Frontal cortex (tissue), 4 donors: ENCODE measurements around the gene HDHD2. TPM values are rescaled to one million over a fixed set of nuclear protein-coding genes. Genes with fewer than 3 reads are reported as not detected.

Experiments used
- DNase-seq, 2 donors: peaks; one replicate each; pipeline ENCODE4 v3.0.0; 2012; ENCODE audit warnings: low spot score in 2 of 2
- FAIRE-seq: peaks from 2 replicates; lab custom pipeline; 2012; peaks lifted over from hg19 to GRCh38; lab: Jason Lieb, UNC
- total RNA-seq: library from RNA; depleted of rRNA; stranded (reverse); fragments of >200 nt; gene quantifications from one replicate; pipeline ENCODE4 v1.2.3, GENCODE V29; 2014
- donor health status: control.
- donor health status: control.
- donor health status: control.

Gene HDHD2
- total RNA-seq, 1 donor from 2014 or later, result 23.6 TPM

DNA sequence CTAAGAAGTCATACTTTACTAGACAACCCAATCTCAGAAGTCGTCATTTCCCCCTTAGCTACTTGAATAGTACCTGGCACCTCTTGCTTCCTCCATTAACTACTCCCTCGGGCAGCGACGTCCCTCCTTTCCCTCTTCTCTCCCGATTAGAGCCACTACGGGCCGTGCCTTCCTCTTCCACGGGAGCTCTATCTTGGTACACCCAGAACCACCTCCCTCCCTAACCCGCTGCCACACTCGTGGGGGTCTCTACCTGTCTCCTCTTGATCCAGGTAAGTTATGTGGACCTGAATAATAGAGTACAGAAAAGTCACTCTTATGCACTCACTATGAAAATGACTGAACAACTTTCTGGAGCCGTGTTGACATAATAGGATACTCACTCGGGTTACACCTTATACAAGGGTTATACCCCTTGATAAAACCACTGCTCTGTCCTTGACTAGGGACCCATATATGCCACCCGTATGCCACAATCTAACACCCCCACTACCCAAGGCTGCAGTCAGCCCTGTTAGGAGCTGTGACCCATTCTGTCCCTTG, 595 bp upstream of the HDHD2 start:
- DNase-seq (no peak), FAIRE-seq (no peak)

DNA sequence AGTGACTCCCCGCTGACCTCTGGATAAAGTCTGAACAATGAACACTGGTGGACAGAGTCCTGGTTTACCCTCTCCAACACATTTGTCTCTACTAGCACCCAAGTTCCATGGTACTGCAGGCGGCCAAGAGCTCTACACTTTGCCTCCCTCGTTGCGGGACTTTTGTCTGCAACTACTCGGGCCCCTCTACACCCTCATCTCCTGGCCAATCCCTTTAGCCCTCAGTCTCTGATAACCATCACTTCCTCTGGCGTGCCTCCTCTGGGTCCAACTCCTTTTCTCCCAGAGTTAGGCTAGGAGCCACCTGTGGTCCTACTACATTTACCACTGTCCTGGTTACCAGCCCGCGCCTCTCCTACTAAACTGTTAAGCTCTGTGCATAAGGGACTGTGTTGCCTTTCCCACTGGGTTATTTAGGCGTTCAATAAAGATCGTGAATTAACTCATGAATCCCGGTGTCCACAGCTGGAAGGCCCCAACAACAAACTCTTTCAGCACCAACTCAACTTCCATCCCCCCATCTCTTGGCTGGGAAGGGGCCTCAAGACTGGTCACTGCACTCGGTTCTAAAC, 757 bp downstream of the HDHD2 start:
- DNase-seq, result peak in 1 of 2 donors; percentile 6
- no peak for FAIRE-seq

DNA sequence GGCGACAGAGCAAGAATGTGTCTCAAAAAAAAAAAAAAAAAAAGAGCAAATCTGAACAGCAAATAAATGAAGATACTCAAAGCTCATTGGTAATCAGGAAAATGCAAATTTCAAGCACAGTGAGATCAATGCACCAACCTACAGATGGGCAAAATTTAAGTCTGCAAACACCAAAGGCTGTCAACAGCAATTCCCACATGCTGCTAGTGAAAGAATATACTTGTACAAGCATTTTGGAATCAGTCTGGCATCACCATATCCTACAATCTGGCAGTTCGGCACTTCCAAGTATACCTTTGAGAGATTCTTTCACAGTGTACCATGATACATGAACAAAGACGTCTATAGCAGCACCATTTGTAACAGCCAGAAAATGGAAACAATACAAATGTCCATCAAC, 4.1 kb downstream of the HDHD2 start:
- FAIRE-seq, result no peak
- DNase-seq, result no peak

DNA sequence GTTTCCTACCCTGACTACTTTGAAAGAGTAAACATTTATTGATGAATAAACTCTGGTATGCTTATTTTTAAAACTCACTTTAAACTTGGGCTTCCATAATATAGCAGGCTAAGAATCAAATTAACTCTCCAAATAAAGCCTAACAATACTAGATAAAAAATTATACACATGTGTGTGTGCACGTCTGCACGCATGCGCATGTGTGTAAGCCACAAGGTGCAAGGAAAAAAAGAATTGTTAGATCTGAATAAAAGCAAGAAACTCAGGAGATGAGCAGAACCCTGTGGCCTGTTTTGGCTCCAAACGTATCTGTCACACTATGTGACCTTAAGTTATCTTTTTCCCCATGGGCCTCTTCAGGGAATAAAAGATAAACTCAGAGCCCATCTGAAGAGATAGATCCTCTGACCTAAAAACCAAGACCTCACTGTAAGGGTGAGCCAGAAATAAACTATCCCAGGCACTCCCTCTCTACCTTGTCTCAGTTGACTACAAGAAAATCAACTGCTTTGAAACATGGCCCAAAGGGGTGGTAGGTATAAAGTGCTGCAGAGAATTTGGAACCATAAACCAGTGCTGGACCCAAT, 6.3 kb downstream of the HDHD2 start:
- no peak for DNase-seq
- FAIRE-seq, result no peak

DNA sequence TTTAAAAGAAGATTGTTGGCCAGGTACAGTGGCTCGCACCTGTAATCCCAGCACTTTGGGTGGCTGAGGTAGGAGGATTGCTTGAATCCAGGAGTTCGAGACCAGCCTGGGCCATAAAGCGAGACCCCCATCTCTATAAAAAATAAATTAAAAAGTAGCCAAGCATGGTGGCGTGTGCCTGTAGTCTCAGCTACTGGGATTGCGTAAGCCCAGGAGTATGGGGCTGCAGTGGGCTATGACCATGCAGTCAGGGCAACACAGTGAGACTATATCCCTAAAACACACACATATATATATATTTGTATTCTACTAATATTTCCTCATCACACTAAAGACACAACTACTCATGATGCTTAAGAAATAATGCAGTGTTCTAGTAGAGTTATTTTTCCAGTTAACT, 7.1 kb downstream of the HDHD2 start:
- no peak for DNase-seq

DNA sequence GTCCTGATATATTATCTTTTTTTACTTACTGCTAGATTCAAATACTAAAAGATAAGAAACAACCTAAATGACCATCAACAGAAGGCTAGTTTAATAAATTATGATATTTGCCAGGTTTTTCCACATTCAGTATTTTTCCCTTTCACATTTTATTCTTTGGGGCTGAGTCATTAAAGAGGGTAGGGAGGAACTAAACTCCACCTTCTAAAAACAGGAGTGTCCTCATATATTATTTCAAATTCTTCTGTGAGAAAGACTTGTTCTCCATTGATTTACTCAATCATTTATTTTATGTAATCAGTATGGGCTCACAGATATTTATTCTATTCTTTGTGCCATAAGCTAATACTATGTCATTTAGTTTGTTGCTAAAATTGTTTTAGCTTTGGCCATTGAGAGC, 9.0 kb downstream of the HDHD2 start:
- DNase-seq, result no peak

More for the DNA sequence above, 7.1 kb downstream of the HDHD2 start:
- FAIRE-seq, result no peak

DNA sequence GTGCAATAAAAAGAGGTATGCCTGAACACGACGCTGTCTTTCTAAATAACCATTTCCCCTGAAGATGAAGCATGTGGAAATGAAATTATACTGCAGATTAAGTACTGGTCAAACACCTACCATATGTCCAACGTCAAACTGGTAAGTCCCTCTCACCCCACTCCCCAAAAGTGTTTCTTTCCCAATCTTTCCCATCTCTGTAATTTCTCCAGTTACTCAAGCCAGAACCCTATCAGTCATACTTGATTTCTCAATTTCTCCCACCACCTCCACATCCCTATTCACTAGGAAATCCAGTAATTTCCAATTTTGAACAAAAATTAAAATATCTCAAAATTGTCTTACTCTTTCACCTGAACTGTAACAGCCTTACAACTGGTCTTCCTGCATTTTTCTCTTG, 29.2 kb downstream of the HDHD2 start:
- FAIRE-seq, result no peak
- no peak for DNase-seq

More for the DNA sequence above, 9.0 kb downstream of the HDHD2 start:
- no peak for FAIRE-seq

DNA sequence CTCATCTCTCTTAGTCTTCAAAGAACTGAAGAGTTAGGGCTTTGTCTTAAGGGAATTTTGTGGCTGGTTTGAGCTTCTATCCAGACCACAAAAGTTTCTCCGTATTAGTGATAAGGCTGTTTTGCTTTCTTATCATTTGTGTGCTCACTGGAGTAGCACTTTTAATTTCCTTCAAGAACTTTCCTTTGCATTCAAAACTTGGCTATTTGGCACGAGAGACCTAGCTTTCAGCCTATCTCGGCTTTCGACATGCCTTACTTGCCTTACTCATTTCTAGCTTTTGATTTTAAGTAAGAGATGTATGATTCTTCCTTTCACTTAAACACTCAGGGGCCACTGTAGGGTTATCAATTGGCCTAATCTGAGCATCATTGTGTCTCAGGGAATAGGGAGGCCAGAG, 29.9 kb downstream of the HDHD2 start:
- FAIRE-seq, result no peak
- no peak for DNase-seq

DNA sequence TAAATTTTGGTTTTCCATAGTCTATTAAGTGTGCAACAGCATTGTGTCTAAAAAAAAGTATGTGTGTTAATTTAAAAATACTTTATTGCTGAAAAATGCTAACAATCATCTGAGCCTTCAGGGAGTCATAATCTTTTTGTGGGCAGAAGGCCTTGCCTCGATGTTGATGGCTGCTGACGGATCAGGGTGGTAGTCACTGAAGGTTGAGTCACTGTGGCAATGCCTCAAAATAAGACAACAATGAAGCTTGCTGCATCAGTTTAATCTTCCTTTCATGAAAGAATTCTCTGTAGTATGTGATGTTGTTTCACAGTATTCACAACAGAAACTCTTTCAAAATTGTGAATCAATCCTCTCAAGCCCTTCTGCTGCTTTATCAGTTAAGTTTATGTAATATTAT, 31.3 kb downstream of the HDHD2 start:
- DNase-seq (no peak), FAIRE-seq (no peak)

DNA sequence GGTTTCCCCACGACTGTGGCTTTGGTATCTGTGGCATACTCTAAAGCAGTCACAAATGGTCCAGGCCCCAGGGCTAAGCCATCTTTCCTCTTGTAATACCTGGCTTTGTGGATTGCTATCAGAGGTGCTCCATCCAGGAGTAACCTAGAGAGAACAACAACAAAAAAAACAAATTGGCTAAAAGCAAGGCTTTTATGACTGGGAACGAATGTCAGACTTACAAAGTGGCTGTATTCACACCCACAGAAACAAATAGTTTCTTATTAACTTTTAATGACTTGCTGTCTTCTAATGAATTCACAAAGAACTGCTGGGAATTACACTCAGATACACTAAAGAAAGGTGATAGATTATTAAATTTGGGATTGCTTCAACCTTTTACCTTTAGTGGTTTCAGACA, 35.1 kb downstream of the HDHD2 start:
- DNase-seq (no peak), FAIRE-seq (no peak)

DNA sequence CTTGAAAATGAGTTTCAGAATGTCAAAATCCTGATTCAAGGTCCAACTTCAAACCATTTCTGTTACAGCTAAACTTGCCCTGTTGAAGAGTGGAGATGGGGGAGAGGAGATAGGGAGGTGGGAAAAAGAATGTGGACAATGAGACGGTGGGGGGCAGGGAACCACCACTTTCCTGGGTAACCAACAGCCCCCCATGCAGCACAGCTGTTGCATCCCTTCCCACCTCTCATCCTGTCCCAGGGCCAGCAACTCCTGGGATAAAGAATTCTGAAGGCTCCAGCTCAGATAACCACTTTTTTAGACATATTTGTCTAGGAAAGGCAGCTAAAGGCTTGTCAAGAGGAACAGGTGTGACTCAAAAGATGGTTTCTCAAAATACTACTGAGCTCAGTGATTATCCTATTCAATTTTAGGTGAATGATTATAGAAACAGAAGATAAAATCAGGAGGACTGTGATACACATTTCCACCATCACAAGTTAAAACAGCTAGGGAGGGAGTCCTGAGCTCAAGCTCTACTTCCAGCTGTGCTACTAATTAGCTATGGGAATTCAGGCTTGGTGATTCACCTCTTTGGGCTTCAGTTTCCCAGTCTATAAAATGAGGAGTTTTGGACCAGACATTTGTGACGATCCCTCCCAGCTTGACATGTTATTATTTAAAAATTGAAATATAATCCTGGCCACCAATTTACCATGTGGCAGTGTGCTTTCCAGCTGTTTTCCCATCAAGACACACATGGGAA, 36.3 kb downstream of the HDHD2 start:
- DNase-seq (no peak), FAIRE-seq (no peak)

DNA sequence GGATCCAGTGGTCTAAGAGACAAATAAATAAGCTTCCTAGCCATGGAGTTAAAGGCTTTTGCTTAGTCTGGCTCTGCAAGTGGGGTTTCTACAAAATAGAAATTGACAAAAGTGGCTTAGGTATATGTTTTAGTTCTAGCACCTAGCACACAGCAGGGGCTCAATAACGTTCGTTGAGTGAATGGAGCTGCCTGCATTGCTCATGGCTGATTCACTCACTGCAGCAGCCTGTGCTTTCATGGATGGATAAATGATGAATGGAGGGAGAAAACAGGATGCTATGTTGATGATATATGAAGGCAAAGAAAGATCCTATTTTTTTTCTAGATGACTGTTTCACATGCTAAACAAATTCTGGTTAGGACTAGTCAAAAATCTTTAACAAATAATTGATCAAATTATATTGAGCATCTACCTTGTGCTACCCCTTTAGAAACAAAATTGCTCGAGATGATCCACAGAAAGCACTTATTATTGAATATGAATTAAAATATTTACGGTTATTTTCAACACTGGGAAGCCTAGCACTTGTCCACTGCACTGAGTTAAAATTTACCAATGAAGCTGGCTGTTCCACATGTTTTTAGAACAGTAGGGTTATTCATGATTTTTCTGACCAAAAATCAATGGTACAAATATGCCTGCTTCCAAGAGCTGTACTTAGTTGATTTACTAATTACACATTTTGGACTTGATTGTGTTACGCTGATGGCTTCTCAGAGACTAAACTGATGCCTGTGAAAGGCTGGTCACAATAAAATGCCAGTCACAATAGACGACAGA, 39.6 kb downstream of the HDHD2 start:
- FAIRE-seq, result no peak
- no peak for DNase-seq

DNA sequence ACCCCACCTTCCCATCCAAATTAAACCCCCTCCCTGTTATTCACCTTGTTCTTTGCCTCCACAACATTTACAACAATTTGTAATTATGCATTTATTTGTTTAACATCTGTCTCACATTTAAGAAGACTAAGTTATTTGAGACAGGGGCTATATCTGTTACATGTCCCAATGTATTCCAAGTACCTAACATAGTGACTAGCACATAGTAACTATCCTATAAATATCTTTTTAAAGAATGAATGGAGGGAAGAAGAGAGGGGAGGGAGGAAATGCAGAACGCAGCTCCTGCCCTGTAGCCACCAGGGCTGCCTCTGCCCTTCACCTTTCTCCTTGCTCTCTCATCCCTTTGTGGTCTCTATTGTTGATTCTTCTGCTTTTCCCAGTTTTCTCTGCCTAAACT, 40.6 kb downstream of the HDHD2 start:
- DNase-seq (no peak), FAIRE-seq (no peak)

DNA sequence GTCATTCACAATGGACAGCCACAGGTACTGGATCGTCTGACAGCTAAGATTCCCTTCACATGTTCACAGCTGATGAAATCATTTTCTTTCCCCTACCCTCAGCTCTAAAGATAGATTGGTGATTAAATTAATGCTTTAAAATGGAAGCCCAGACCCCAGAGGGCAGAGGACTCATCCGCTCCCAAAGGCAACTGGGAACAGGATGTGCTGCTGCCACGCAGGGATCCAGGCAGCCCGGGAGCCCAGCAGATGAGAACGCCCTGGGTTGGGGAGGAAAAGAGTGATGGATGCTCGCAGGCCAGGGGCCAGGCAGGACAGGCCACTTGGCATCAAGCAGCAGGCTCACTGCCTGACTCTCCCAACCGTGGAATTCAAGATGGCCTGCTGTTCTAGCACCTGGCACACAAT, 41.3 kb downstream of the HDHD2 start:
- no peak for FAIRE-seq
- DNase-seq, result no peak

DNA sequence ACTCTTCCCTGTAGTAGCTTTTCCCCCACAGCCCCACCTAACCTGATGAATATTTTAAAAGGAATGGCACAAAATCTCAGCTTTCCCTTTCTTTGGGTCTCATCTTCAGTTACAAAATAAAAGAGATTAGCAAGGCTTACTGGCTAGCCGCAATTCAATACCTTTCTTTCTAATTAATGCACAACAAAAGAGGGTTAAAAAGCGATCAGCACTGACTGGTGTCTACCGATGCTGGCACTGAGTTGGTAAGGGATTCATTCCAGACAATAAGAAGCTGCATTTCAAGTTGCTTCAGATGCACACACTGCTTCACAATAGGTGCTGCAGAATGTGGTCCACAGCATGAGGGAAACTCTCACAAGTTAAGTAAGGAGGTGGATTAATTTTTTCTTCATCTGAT, 41.9 kb downstream of the HDHD2 start:
- no peak for FAIRE-seq
- DNase-seq, result no peak

DNA sequence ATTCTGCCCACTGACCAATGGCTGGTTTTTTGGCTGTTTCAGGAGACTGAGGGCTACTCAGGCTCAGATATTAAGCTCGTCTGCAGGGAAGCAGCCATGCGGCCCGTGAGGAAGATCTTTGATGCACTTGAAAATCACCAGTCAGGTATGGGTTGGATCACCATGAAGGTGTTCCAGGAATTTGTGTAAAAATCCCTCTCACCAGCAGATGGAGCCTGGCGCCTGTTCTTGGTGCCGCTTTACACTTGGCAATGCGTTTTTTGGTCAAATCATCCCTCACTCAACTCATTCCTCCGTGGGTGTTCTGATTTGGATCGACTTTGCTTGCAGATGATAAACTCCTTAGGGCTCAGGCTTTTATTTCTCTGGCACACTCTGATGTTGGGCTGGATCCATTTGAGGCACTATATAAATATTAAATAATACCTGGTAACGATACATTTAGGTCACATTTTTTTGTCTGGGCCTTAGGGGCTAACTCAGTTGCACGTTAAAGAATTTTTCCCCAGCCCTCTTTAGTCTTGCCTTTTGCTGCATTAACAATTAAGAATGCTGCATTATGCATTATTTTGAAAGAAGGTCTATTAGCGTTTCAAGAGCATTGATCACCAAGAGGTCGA, 50.0 kb downstream of the HDHD2 start:
- DNase-seq (peak; percentile 4 to 38), FAIRE-seq (no peak)

DNA sequence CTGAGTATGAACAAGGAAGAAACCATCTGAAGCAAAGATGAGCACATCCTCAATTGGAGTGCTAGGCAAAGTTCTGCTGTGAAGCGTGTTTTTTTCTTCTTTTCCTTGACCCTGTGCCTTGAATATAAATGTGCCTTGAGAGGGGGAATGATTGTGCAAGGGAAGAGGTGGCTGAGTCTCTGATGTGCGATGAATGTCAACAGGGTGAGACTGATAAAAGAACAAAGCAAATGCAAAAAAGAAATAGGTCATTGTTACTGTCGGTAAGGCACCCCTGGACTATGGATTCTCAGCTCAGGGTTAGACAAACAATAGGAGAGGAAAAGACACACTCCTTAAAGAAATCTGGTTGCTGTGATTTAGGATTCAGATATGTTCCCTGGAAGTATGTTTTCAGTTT, 54.5 kb downstream of the HDHD2 start:
- DNase-seq (no peak), FAIRE-seq (no peak)

DNA sequence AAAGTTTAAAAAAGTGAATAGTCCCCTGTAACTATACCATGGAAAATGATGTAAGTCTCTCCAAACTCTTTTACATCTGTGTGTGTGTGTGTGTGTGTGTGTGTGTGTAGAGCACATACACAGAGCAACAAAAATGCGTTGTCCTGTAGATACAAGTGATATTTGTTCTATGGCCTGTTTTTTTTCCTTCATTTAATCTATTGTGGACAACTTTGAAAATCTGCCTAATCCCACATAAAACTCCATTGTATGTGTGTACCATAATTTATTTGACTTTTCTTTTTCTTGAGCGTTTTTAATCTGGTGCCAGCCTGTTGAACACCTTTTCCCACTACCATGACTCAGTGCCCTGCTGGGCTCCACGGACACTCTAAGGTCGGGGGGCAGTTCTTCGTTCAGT, 62.6 kb downstream of the HDHD2 start:
- FAIRE-seq, result peak; percentile 17
- no peak for DNase-seq

DNA sequence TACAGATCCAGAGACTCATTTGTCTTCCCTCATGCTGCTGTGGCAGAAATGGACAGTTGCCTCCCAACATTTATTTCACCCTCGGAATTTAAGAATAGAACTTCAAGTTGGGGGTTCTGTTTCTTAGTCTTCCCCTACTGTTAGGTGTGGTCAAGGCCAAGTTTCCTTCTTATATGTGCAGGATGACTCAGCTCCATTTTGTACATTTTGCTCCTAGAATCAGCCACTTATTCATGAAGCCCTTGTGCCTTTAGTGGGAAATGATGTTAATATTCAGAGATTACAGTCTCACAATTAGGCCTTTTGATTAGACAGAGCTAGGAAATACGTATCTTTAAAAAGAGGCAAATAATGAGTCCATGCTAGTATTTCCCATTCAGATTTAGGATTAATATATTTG, 68.7 kb downstream of the HDHD2 start:
- no peak for DNase-seq
- no peak for FAIRE-seq

DNA sequence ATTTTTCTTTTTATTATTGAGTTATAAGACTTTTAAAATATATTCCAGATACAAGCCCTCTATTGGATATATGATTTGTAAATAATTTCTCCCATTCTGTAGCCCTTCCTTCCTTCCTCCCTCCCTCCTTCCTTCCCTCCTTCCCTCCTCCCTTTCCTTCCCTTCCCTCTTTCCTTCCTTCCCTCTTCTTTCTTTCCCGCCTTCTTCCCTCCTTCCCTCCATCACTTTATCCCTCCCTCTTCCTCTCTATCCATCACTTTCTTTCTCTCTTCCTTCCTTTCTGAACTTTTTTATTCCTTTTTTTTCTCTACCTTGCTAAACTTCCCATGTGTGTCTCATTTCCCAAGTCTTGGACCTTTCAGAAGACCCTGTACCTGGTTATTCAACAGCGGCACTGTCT, 69.4 kb downstream of the HDHD2 start:
- FAIRE-seq (no peak), DNase-seq (no peak)
